SU-DHL-6 (cell line): ENCODE results near the gene OPRM1.

Source experiments
- CTCF ChIP-seq: fragments of 200-600 bp; sonication (generic); IDR thresholded peaks from one replicate; pipeline ENCODE4 v1.5.1; 2017; ENCODE audit warnings: antibody characterized with exemption, mild to moderate bottlenecking, low read length, moderate library complexity; ENCODE audit not compliant: insufficient read depth, poor library complexity, severe bottlenecking
- EZH2phosphoT487 ChIP-seq: fragments of 200-600 bp; sonication (generic), shearing (Covaris generic); conservative IDR thresholded peaks from 2 replicates; pipeline ENCODE4 v1.6.1; 2018; ENCODE audit warnings: mild to moderate bottlenecking, antibody characterized with exemption, low read length, moderate library complexity, mixed read lengths

- TF ChIP-seq CTCF (no peak), EZH2phosphoT487 (no peak)
Measured at GRCh38 chr6:154187203-154187602, 148.2 kb downstream of the OPRM1 start.
